ENCODE data around the gene C14orf119. TPM values are rescaled to one million over a fixed set of nuclear protein-coding genes. Genes with fewer than 3 reads are reported as not detected.
A peak's percentile ranks its signal among the peaks of the same experiment; 100 is the strongest.

Gene C14orf119
- polyA plus RNA-seq, 3 donors: 17.5 to 110 (median 106) TPM

DNA sequence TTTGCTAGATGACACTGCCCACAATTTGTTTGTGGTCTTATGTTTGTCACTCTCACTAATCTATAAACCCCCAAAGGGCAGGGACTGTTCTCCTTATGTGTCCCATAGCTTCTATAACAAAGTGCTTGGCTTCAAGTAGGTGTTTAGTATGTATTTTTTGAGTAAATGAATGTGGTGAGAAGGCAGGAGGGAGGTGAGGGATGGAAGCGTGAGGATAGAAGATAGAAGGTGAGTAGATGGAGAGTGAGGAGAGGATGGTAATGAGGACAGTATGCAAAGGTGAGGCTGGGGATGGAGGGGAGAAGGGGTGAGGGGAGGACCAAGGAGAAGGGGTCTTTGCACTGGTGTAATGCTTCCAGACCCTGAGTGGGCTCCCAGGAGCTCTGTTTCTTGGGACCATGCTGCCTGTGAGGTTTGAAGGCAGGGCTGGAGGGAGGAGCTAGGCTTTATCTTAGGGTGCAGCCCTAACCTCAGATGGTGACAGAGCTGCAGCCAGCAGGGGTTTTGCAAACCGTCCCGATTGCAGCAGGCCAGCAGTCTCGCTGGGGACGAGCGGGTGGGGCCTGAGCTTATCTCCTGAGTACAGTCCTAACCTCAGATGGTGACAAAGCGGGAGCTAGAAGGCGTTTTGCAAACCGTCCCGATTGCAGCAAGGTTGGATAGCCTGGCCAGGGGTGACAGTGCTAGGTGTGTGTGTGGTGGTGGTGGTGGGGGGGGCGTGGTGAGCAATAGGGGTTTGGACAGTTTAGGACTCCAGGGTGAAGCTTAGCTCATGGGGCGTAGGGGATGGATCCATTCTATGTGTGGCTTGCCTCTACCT lies 17.3 kb downstream of the C14orf119 start:
- H3K9ac ChIP-seq (ENCODE audit: insufficient read depth, low read length, poor library complexity, severe bottlenecking): peak overlapping the region; percentile 27
- H3K9me3 ChIP-seq (replicated peaks in 1 of 2; ENCODE audit: control insufficient read depth in 1 of 2, insufficient read depth in 1 of 2, low read length in 2 of 2): no peaks in the 10 kb centered on the region
- H3K36me3 ChIP-seq (replicated peaks in 1 of 2; ENCODE audit: control insufficient read depth in 1 of 2, insufficient read depth in 2 of 2, low read length in 2 of 2): no peaks in the 10 kb centered on the region
- DNase-seq: peak; percentile 33 to 37 (median 35)
- peak overlapping the region in 1 of 3 experiments; percentile 26 for H3K4me3 ChIP-seq (replicated peaks in 1 of 3; ENCODE audit: low read depth in 2 of 3, low read length in 3 of 3)
- 7% methylated on average over 10 of the region's 12 CpGs for WGBS (ENCODE audit: insufficient coverage)
- no peaks in the 10 kb centered on the region for H3K9me3 Mint-ChIP-seq
- H3K4me3 Mint-ChIP-seq: peak overlapping the region in 1 of 2 donors; percentile 41
- intact Hi-C loops (cut with micrococcal nuclease): loop anchor here in 1 of 2 donors (5.0 kb wide), 1 partner anchor 35 kb away; no protein-coding TSS in a partner anchor
- peaks cover 0 to 6% of the 10 kb centered on the region in 2 donors for H3K36me3 Mint-ChIP-seq
- peaks cover 0 to 4% (median 0%) of the 10 kb centered on the region in 3 donors for H3K27me3 Mint-ChIP-seq (ENCODE audit: low read depth in 3 of 3)
- H2AFZ ChIP-seq (ENCODE audit: insufficient read depth, low read depth, low read length, poor library complexity, severe bottlenecking): peak overlapping the region; percentile 49
- H3K4me2 ChIP-seq (replicated peaks; ENCODE audit: extremely low read depth, low read length, poor library complexity, severe bottlenecking): peak overlapping the region; percentile 26
- TF ChIP-seq, protein P1, sequence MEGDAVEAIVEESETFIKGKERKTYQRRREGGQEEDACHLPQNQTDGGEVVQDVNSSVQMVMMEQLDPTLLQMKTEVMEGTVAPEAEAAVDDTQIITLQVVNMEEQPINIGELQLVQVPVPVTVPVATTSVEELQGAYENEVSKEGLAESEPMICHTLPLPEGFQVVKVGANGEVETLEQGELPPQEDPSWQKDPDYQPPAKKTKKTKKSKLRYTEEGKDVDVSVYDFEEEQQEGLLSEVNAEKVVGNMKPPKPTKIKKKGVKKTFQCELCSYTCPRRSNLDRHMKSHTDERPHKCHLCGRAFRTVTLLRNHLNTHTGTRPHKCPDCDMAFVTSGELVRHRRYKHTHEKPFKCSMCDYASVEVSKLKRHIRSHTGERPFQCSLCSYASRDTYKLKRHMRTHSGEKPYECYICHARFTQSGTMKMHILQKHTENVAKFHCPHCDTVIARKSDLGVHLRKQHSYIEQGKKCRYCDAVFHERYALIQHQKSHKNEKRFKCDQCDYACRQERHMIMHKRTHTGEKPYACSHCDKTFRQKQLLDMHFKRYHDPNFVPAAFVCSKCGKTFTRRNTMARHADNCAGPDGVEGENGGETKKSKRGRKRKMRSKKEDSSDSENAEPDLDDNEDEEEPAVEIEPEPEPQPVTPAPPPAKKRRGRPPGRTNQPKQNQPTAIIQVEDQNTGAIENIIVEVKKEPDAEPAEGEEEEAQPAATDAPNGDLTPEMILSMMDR (IDR thresholded peaks at IDR 0.05): no peak
- peaks cover 43% of the 10 kb centered on the region for H3K4me1 Mint-ChIP-seq
- H3K79me2 ChIP-seq (ENCODE audit: insufficient read depth, low read length): peaks cover 14% of the 10 kb centered on the region
- H3K4me1 ChIP-seq (ENCODE audit: control insufficient read depth in 1 of 2, insufficient read depth in 2 of 2, low read length in 2 of 2): peaks cover 40 to 60% of the 10 kb centered on the region in 2 donors
- H4K20me1 ChIP-seq (ENCODE audit: insufficient read depth, low read length): no peaks in the 10 kb centered on the region
- no peak overlapping the region for H3K27ac ChIP-seq (ENCODE audit: low read depth in 1 of 2, low read length in 2 of 2)
- H3K27me3 ChIP-seq (ENCODE audit: control insufficient read depth in 2 of 2, insufficient read depth in 2 of 2, low read length in 2 of 2): no peaks in the 10 kb centered on the region
- H3K27ac Mint-ChIP-seq: peak overlapping the region in 4 of 7 donors; percentile 24 to 74 (median 56)

DNA sequence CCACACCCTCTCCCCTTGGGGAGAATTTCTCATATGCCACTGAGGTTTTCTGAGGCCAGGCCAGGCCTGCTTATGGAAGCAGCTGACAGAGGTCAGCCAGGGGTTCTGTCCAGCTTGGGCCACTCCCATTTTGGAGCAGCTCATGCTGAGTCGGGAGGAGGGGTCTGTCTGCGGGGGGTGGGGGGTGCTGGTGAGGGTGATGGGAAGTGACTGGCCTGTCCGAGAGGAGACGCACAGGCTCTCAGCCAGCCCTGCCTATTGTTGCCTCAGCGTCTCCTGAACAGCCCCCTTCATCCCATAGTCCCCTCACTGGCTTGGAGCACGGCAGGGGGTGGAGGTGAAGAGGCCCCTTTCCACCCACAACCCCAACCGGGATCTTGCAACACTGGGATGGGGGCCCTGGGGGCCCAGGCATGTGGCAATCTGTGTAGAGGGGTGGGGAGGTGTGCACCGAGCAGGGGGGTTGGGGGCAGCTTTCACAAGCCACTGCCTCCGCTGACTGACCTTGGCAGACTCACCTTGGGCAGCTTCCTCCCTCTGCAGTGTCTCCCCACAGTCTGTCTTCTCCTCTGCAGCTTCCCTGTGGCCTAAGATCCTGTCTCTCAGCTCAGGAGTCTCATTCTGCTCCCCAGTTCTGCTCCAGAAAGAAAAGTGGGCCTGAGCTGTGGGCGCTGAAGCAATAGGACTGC lies 18.3 kb downstream of the C14orf119 start:
- Mint-ChIP-seq H3K4me1 (peaks cover 53% of the 10 kb centered on the region), H3K27me3 (ENCODE audit: low read depth in 3 of 3) (peaks cover 0 to 4% (median 0%) of the 10 kb centered on the region in 3 donors), H3K4me3 (peak overlapping the region; percentile 48 to 55), H3K9me3 (no peaks in the 10 kb centered on the region), H3K36me3 (peaks cover 0 to 6% of the 10 kb centered on the region in 2 donors), H3K27ac (peak overlapping the region in 5 of 7 donors; percentile 33 to 63 (median 53))
- Histone ChIP-seq H3K27me3 (ENCODE audit: control insufficient read depth in 2 of 2, insufficient read depth in 2 of 2, low read length in 2 of 2) (no peaks in the 10 kb centered on the region), H3K9me3 (replicated peaks in 1 of 2; ENCODE audit: control insufficient read depth in 1 of 2, insufficient read depth in 1 of 2, low read length in 2 of 2) (no peaks in the 10 kb centered on the region), H2AFZ (ENCODE audit: insufficient read depth, low read depth, low read length, poor library complexity, severe bottlenecking) (peak overlapping the region; percentile 43), H3K36me3 (replicated peaks in 1 of 2; ENCODE audit: control insufficient read depth in 1 of 2, insufficient read depth in 2 of 2, low read length in 2 of 2) (no peaks in the 10 kb centered on the region), H3K9ac (ENCODE audit: insufficient read depth, low read length, poor library complexity, severe bottlenecking) (no peak overlapping the region), H4K20me1 (ENCODE audit: insufficient read depth, low read length) (no peaks in the 10 kb centered on the region), H3K4me1 (ENCODE audit: control insufficient read depth in 1 of 2, insufficient read depth in 2 of 2, low read length in 2 of 2) (peaks cover 50 to 70% of the 10 kb centered on the region in 2 donors), H3K79me2 (ENCODE audit: insufficient read depth, low read length) (peaks cover 24% of the 10 kb centered on the region), H3K4me3 (replicated peaks in 1 of 3; ENCODE audit: low read depth in 2 of 3, low read length in 3 of 3) (peak overlapping the region in 1 of 3 experiments; percentile 10), H3K4me2 (replicated peaks; ENCODE audit: extremely low read depth, low read length, poor library complexity, severe bottlenecking) (peak overlapping the region; percentile 38), H3K27ac (ENCODE audit: low read depth in 1 of 2, low read length in 2 of 2) (peak overlapping the region in 1 of 2 donors; percentile 13)
- 20% methylated on average over 2 of the region's 10 CpGs for WGBS (ENCODE audit: insufficient coverage)
- no peak for DNase-seq
- intact Hi-C loops (cut with micrococcal nuclease): loop anchor here in 1 of 2 donors (5.0 kb wide), 1 partner anchor 36 kb away; no protein-coding TSS in a partner anchor
- TF ChIP-seq, protein P1 (IDR thresholded peaks at IDR 0.05): no peak

Data from CD14-positive monocyte (primary cell).